Measurements from ENCODE around the gene MYH16. TPM values are rescaled to one million over a fixed set of nuclear protein-coding genes. Genes with fewer than 3 reads are reported as not detected.
"Not testable (repeated sequence)": the region's sequence is repeated elsewhere in the genome, so short reads cannot be mapped to it uniquely, and the experiment has no call there.

MYH16 gene
- total RNA-seq, 1 donor from 2014 or later: not detected

GRCh38 chr7:99278180-99278579 is 5.5 kb downstream of the MYH16 start:
- DNase-seq: no peak
- H3K4me3 Mint-ChIP-seq: no peak overlapping the region
- H3K36me3 Mint-ChIP-seq (ENCODE audit: low read depth): no peaks in the 10 kb centered on the region
- TF ChIP-seq, protein P1, sequence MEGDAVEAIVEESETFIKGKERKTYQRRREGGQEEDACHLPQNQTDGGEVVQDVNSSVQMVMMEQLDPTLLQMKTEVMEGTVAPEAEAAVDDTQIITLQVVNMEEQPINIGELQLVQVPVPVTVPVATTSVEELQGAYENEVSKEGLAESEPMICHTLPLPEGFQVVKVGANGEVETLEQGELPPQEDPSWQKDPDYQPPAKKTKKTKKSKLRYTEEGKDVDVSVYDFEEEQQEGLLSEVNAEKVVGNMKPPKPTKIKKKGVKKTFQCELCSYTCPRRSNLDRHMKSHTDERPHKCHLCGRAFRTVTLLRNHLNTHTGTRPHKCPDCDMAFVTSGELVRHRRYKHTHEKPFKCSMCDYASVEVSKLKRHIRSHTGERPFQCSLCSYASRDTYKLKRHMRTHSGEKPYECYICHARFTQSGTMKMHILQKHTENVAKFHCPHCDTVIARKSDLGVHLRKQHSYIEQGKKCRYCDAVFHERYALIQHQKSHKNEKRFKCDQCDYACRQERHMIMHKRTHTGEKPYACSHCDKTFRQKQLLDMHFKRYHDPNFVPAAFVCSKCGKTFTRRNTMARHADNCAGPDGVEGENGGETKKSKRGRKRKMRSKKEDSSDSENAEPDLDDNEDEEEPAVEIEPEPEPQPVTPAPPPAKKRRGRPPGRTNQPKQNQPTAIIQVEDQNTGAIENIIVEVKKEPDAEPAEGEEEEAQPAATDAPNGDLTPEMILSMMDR (IDR thresholded peaks at IDR 0.05): no peak
- H3K4me1 Mint-ChIP-seq: no peaks in the 10 kb centered on the region
- peaks cover 3% of the 10 kb centered on the region for H3K27me3 Mint-ChIP-seq
- ChIA-PET POLR2A (no interaction called here), CTCF (no interaction called here)
- no peak for ATAC-seq (ENCODE audit: low read depth)
- no peak overlapping the region for H3K27ac Mint-ChIP-seq
- intact Hi-C loops (cut with micrococcal nuclease): no loop called here
- H3K9me3 Mint-ChIP-seq: no peaks in the 10 kb centered on the region

DNA sequence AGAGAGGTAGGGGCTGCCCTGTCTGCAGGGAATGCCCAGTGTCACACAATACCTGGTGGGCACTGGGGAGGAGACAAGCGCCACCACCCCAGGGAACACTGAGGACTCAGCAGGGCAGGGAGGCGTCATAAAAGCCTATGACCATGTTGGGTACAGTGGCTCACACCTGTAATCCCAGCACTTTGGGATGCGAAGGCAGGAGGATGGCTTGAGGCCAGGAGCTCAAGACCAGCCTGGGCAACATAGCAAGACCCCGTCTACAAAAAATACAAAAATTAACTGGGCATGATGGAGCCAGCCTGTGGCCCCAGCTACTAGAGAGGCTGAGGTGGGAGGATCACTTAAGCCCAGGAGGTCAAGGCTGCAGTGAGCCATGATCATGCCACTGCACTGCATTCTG is 11.5 kb downstream of the MYH16 start:
- intact Hi-C loops (cut with micrococcal nuclease); H3K4me1 Mint-ChIP-seq; DNase-seq; H3K9me3 Mint-ChIP-seq; H3K36me3 Mint-ChIP-seq (ENCODE audit: low read depth); H3K27ac Mint-ChIP-seq; POLR2A ChIA-PET; H3K27me3 Mint-ChIP-seq; H3K4me3 Mint-ChIP-seq; ATAC-seq (ENCODE audit: low read depth); CTCF ChIA-PET: not testable (repeated sequence)

DNA sequence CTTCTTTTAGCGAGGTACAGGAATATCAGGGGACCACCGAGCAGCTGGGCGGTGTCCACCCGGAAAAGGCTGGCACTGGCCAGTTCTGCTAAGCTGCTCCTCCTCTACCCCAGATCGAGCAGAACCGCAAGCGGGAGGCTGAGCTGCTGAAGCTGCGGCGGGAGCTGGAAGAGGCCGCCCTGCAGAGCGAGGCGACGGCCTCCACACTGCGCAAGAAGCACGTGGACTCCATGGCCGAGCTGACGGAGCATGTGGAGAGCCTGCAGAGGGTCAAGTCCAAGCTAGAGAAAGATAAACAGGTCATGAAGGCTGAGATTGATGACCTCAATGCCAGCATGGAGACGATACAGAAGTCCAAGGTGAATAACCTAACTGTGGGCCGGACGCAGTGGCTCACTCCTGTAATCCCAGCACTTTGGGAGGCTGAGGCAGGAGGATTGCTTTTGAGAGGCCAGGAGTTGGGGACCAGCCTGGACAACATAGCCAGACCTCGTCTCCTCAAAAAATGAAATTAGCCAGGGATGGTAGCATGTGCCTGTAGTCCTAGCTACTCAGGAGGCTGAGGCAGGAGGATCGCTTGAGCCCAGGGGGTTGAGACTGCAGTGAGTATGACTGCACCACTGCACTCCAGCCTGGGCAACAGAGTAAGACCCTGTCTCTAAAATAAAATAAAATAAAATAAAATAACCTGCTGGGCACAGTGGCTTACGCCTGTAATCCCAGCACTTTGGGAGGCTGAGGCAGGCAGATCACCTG is 15.3 kb downstream of the MYH16 start:
- Mint-ChIP-seq H3K36me3 (ENCODE audit: low read depth) (no peaks in the 10 kb centered on the region), H3K4me3 (no peak overlapping the region), H3K4me1 (no peaks in the 10 kb centered on the region), H3K27me3 (no peaks in the 10 kb centered on the region), H3K9me3 (no peaks in the 10 kb centered on the region), H3K27ac (no peak overlapping the region)
- intact Hi-C loops (cut with micrococcal nuclease): no loop called here
- ChIA-PET CTCF (no interaction called here), POLR2A (no interaction called here)
- TF ChIP-seq, protein P1 (IDR thresholded peaks at IDR 0.05): no peak
- ATAC-seq (ENCODE audit: low read depth) (no peak), DNase-seq (no peak)

GRCh38 chr7:99289185-99289584 is 16.5 kb downstream of the MYH16 start:
- no peak for ATAC-seq (ENCODE audit: low read depth)
- DNase-seq: no peak
- ChIA-PET CTCF (no interaction called here), POLR2A (no interaction called here)
- Mint-ChIP-seq H3K36me3 (ENCODE audit: low read depth) (no peaks in the 10 kb centered on the region), H3K27ac (no peak overlapping the region), H3K4me3 (no peak overlapping the region), H3K27me3 (no peaks in the 10 kb centered on the region), H3K9me3 (no peaks in the 10 kb centered on the region), H3K4me1 (no peaks in the 10 kb centered on the region)
- intact Hi-C loops (cut with micrococcal nuclease): no loop called here
- TF ChIP-seq, protein P1 (IDR thresholded peaks at IDR 0.05): no peak

DNA sequence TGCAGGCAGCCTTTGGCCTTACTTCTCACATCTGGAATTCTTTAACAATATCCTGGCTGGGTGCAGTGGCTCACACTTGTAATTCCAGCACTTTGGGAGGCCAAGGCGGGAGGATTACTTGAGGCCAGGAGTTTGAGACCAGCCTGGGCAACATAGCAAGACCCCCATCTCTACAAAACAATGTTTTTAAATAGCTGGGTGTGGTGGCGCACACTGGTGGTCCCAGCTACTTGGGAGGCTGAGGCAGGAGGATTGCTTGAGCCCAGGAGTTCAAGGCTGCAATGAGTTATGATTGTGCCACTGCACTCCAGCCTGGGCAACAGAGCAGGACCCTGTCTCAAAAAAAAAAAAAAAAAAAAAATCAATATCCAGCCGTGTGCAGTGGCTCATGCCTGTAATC is 17.5 kb downstream of the MYH16 start:
- H3K27me3 Mint-ChIP-seq; H3K27ac Mint-ChIP-seq; CTCF ChIA-PET; H3K4me1 Mint-ChIP-seq; H3K9me3 Mint-ChIP-seq; POLR2A ChIA-PET; H3K4me3 Mint-ChIP-seq; ATAC-seq (ENCODE audit: low read depth); intact Hi-C loops (cut with micrococcal nuclease); DNase-seq; H3K36me3 Mint-ChIP-seq (ENCODE audit: low read depth): not testable (repeated sequence)

GRCh38 chr7:99290980-99291607 is 18.5 kb downstream of the MYH16 start:
- Mint-ChIP-seq H3K36me3 (ENCODE audit: low read depth) (no peaks in the 10 kb centered on the region), H3K9me3 (no peaks in the 10 kb centered on the region), H3K27me3 (no peaks in the 10 kb centered on the region), H3K4me1 (no peaks in the 10 kb centered on the region), H3K27ac (no peak overlapping the region), H3K4me3 (no peak overlapping the region)
- TF ChIP-seq, protein P1 (IDR thresholded peaks at IDR 0.05): no peak
- ChIA-PET POLR2A (no interaction called here), CTCF (interaction anchor here (0.7 kb wide), 1 partner anchor 251 kb away, joined by 3 read pairs; no protein-coding TSS in a partner anchor)
- ATAC-seq (ENCODE audit: low read depth) (no peak), DNase-seq (no peak)
- intact Hi-C loops (cut with micrococcal nuclease): no loop called here
